GM12878 (cell line): ENCODE measurements around the gene LIMS1. TPM values are rescaled to one million over a fixed set of nuclear protein-coding genes. Genes with fewer than 3 reads are reported as not detected.
"Not testable (repeated sequence)": the region's sequence is repeated elsewhere in the genome, so short reads cannot be mapped to it uniquely, and the experiment has no call there.

Experiments
- ATAC-seq: fragments of 200-7000 bp; cut with Tn5 transposase; 3 replicates; pipeline ENCODE4 v1.9.1; 2020; ENCODE audit warnings: mild to moderate bottlenecking, moderate library complexity
- BruUV-seq: library from RNA; stranded (reverse); fragments of 400-500 nt; replicated peaks from 2 replicates; lab custom pipeline; 2021; lab: Mats Ljungman, UMichigan
- CTCF ChIA-PET: fragments of 300-600 bp; sonication (Branson Sonifier 250); formaldehyde crosslinking; extraction: SDS; loops from one replicate; lab custom pipeline; 2021; ENCODE audit warnings: inconsistent platforms; lab: Yijun Ruan, JAX
- POLR2A ChIA-PET: fragments of 350-600 bp; formaldehyde crosslinking; extraction: SDS; loops from one replicate; lab custom pipeline; 2021; ENCODE audit warnings: inconsistent platforms; lab: Charles Lee
- RAD21 ChIA-PET: fragments of 300-600 bp; sonication (Branson Sonifier 250); formaldehyde crosslinking; loops from one replicate; lab custom pipeline; 2023; ENCODE audit warnings: antibody characterized with exemption; ENCODE audit not compliant: unreplicated experiment; lab: Charles Lee
- SMC1A ChIA-PET: fragments of 300-600 bp; sonication (Branson Sonifier 250); formaldehyde crosslinking; loops from one replicate; lab custom pipeline; 2023; ENCODE audit not compliant: unreplicated experiment, uncharacterized antibody; lab: Charles Lee
- DNase-seq: peaks from one replicate; pipeline ENCODE4 v3.0.0-alpha.2; 2011; ENCODE audit warnings: low read depth, low spot score
- FAIRE-seq: peaks from 3 replicates; lab custom pipeline; 2011; peaks lifted over from hg19 to GRCh38; lab: Jason Lieb, UNC
- H2AFZ ChIP-seq: 2 replicates; pipeline ENCODE4 v1.6.0; 2011; ENCODE audit warnings: low read depth, low read length, control low read depth; ENCODE audit not compliant: control insufficient read depth
- H3K27ac ChIP-seq: 2 replicates; pipeline ENCODE4 v1.5.1; 2011; ENCODE audit warnings: control low read depth; ENCODE audit not compliant: control insufficient read depth, insufficient read depth
- H3K27me3 ChIP-seq, 2 experiments: replicated peaks in 1 of 2; 2 replicates each; pipeline versions ENCODE4 v1.6.0 to v1.6.1; 2011; ENCODE audit warnings: low read length in 1 of 2; ENCODE audit not compliant: control insufficient read depth in 2 of 2, insufficient read depth in 2 of 2
- H3K36me3 ChIP-seq, 2 experiments: 2 replicates each; pipeline ENCODE4 v1.5.1; 2011; ENCODE audit warnings: low read length in 1 of 2; ENCODE audit not compliant: control insufficient read depth in 2 of 2, insufficient read depth in 2 of 2
- H3K4me1 ChIP-seq: 2 replicates; pipeline ENCODE4 v1.6.1; 2011; ENCODE audit warnings: mild to moderate bottlenecking, low read length, moderate library complexity, mixed read lengths; ENCODE audit not compliant: control insufficient read depth, insufficient read depth
- H3K4me2 ChIP-seq: 2 replicates; pipeline ENCODE4 v1.6.0; 2011; ENCODE audit warnings: control low read depth; ENCODE audit not compliant: control insufficient read depth, insufficient read depth
- H3K4me3 ChIP-seq: fragments of 200-600 bp; sonication (generic); 2 replicates; pipeline ENCODE4 v1.5.1; 2016
- H3K79me2 ChIP-seq: 2 replicates; pipeline ENCODE4 v1.6.0; 2011; ENCODE audit warnings: low read length; ENCODE audit not compliant: control insufficient read depth, insufficient read depth
- H3K9ac ChIP-seq: 2 replicates; pipeline ENCODE4 v1.8.0; 2011; ENCODE audit warnings: low read length, control low read depth, mixed read lengths; ENCODE audit not compliant: control insufficient read depth, insufficient read depth
- H3K9me3 ChIP-seq: replicated peaks from 3 replicates; pipeline ENCODE4 v1.5.1; 2011; ENCODE audit warnings: mild to moderate bottlenecking, low read length; ENCODE audit not compliant: control insufficient read depth, insufficient read depth
- H4K20me1 ChIP-seq: 2 replicates; pipeline ENCODE4 v1.6.0; 2011; ENCODE audit not compliant: control insufficient read depth, insufficient read depth
- WGBS: methylation state at CpG from one replicate; pipeline ENCODE4 v1.1.6; 2016; ENCODE audit warnings: low lambda C conversion rate; ENCODE audit not compliant: insufficient replicate concordance, insufficient coverage; ENCODE audit errors: missing lambda C conversion rate; 5-methylcytosine and 5-hydroxymethylcytosine counted together
- in situ Hi-C: fragments of 300-500 bp; cut with MboI; formaldehyde crosslinking; loops from 9 replicates; pipeline ENCODE4 v1.14.3; 2018; ENCODE audit warnings: mixed read lengths
- intact Hi-C: fragments of 100-400 bp; cut with micrococcal nuclease; formaldehyde crosslinking; loops from one replicate; pipeline ENCODE4 v1.14.2; 2022; ENCODE audit not compliant: unreplicated experiment
- polyA plus RNA-seq, 11 experiments: library from polyadenylated mRNA; depleted of rRNA in 4 of 11; unstranded in 6 of 11; stranded (reverse) in 5 of 11; fragments of >200 nt; fragmentation: Nextera tagmentation in 4 of 11; fragmentation: Illumina TruSeq in 1 of 11; extraction: Ambion mirVana in 4 of 11; extraction: Trizol in 1 of 11; gene quantifications; 1 replicate in 1 of 11; 2 replicates in 10 of 11; pipeline versions ENCODE4 v1.2.1 to v1.2.3, GENCODE V29; 2011 to 2016; ENCODE audit warnings: inconsistent platforms in 2 of 11, missing spikeins in 2 of 11, low read depth in 1 of 11
- total RNA-seq, 4 experiments: library from RNA; depleted of rRNA in 3 of 4; stranded (reverse); fragments of >200 nt in 3 of 4; fragmentation: Illumina TruSeq in 1 of 4; extraction: Trizol in 1 of 4; gene quantifications; 2 replicates each; pipeline versions ENCODE4 v1.2.1 to v1.2.3, GENCODE V29; 2013 to 2021

Gene LIMS1
- total and polyA plus RNA-seq, 10 of the 15 experiments (the other 5 are each of a cell fraction or from before 2014, with no cell fraction given): 15.7 to 98.1 (median 43.9) TPM

- WGBS: 94% methylated on average over 6 of the region's 6 CpGs
- H3K4me2 ChIP-seq, intact Hi-C loops, H3K27ac ChIP-seq, H3K36me3 ChIP-seq, ATAC-seq, H4K20me1 ChIP-seq, H3K4me3 ChIP-seq, POLR2A ChIA-PET, in situ Hi-C loops, H3K4me1 ChIP-seq, SMC1A ChIA-PET, FAIRE-seq, RAD21 ChIA-PET, H3K27me3 ChIP-seq, H3K9ac ChIP-seq, H3K79me2 ChIP-seq, H3K9me3 ChIP-seq, BruUV-seq, DNase-seq, H2AFZ ChIP-seq: not testable (repeated sequence)
- CTCF ChIA-PET: interaction anchor here (1.9 kb wide), 1 partner anchor 8 kb away, joined by 10 read pairs; no protein-coding TSS in a partner anchor
Observed at GRCh38 chr2:108644446-108644845, 110.2 kb downstream of the LIMS1 start.

- H3K79me2 ChIP-seq, H3K27me3 ChIP-seq, H2AFZ ChIP-seq, H3K9me3 ChIP-seq, H3K4me2 ChIP-seq, H3K27ac ChIP-seq, BruUV-seq, DNase-seq, H4K20me1 ChIP-seq, FAIRE-seq, ATAC-seq, H3K4me3 ChIP-seq, H3K9ac ChIP-seq, H3K36me3 ChIP-seq, H3K4me1 ChIP-seq, in situ Hi-C loops, intact Hi-C loops: not testable (repeated sequence)
- ChIA-PET RAD21 (interaction anchor here (3.2 kb wide), 1 partner anchor 12 kb away, joined by 12 read pairs; no protein-coding TSS in a partner anchor), CTCF (interaction anchor here (3.5 kb wide), 1 partner anchor 12 kb away, joined by 24 read pairs; no protein-coding TSS in a partner anchor), POLR2A (interaction anchor here (0.6 to 1.1 kb wide), 2 partner anchors 33 to 74 kb away, joined by 3 to 4 read pairs; no protein-coding TSS in a partner anchor), SMC1A (interaction anchor here (0.9 to 4.8 kb wide), 3 partner anchors 12 to 45 kb away, joined by 3 to 30 read pairs (median 3); no protein-coding TSS in a partner anchor)
Observed at GRCh38 chr2:108648796-108649195, 114.5 kb downstream of the LIMS1 start.
